HG02885 (cell line): ENCODE results near the gene USP48.

Experiments
- ATAC-seq: cut with Tn5 transposase; IDR thresholded peaks from one replicate; pipeline ENCODE4 v1.9.1; 2021; ENCODE audit warnings: mild to moderate bottlenecking; ENCODE audit not compliant: unreplicated experiment, poor library complexity

Gene USP48

DNA sequence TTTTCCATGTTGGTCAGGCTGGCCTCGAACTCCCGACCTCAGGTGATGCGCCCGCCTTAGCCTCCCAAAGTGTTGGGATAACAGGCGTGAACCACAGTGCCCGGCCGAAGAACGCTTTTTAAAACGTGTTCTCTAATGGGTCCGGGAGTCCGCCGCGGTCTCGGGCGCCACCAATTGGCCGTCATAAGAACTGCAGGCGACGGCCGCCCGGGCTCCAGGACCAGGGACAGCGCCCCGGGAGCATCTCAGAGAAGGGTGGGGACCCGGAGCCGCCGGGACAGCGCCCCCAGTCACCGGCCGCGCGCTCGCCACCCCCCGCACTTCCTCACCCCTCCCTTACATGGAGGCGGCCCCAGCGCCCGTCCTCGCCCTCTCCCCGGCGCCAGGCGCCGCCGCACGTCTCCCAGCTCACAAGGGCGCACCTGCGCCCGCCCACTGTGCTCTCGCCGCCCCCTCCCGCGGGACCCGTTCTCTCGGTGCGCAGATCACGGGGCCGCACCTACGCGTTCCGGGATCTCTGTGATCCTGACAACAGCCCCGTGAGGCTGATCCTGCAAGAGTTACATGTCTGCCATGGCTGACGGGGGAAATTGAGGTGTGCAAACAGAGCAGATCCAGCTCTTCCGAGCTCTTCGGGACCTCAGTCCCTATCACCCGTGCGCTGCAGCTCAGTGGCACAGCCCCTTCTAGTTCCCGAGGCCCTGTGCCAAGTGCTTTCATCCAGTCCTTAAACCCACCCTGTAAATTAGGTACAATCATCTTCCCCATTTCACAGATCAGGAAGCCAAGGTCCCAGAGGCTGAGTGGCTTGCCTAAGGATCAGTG is 123.6 kb downstream of the USP48 start:
- no peak for ATAC-seq

GRCh38 chr1:21657456-21658190 is 125.3 kb downstream of the USP48 start:
- ATAC-seq = no peak

- ATAC-seq = no peak
Measured at GRCh38 chr1:21655748-21656147, 127.2 kb downstream of the USP48 start.

DNA sequence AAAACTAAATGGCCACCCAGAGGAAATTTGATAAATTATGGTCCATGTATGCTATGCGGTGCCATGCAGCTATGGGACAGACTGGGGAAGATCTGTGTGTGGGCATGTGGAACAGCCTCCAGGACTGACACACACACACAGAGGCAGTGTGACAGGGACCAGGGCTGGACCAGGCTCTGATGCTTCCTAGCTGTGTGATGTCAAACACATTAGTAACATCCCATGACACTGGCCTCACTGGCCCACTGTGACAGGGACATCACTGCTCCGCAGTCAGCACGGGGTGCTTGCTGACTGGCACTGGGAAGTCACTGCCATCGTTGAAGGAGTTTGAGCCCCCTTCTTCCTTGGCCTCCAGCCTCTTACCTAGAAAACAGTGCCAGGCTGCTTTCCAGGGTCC is 127.7 kb downstream of the USP48 start:
- no peak for ATAC-seq

GRCh38 chr1:21654209-21654608 is 128.7 kb downstream of the USP48 start:
- no peak for ATAC-seq

GRCh38 chr1:21653744-21654100 is 129.2 kb downstream of the USP48 start:
- ATAC-seq = no peak

- no peak for ATAC-seq
Measured at GRCh38 chr1:21652937-21653743, 129.8 kb downstream of the USP48 start.

GRCh38 chr1:21652101-21652936 is 130.6 kb downstream of the USP48 start:
- no peak for ATAC-seq

GRCh38 chr1:21651214-21652042 is 131.5 kb downstream of the USP48 start:
- no peak for ATAC-seq

GRCh38 chr1:21650400-21650799 is 132.5 kb downstream of the USP48 start:
- ATAC-seq = no peak

DNA sequence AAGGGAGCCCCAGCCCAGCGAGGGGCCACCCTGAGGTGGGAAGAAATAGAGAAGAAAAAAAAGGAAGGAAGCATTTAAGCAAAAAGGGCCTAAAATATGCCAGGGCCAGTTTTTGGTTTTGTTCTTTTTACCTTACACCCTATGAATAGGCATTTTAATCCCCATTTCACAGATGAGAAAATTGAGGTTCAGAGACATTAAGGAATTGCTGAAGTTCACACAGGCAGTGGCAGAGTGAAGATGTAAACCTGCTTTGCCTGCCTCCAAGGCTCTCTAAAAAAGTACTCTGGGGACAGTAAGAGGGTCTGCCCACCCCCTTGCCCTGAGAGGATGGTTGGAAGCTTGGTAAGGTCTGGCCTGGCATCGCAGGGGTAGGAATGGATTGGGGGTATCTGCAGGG is 133.6 kb downstream of the USP48 start:
- ATAC-seq = no peak

- ATAC-seq = no peak
Measured at GRCh38 chr1:21648791-21649190, 134.2 kb downstream of the USP48 start.

DNA sequence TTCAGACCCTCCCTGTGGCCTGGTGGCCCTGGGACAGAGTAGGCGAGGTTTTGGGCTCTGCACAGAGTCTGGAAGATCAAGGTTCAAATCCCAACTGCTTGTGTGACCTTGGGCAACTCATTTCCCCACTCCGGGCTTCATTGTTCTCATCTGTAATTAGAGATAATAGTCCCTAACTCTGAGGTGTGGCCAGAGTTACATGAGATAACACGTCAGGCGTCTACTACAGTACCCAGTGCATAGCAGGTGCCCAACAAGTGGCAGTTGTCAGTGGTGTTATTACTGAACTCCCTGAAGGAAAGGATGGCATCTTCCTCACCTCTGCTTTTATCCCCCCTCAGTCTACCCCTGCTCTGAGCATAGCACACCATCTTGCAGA is 134.6 kb downstream of the USP48 start:
- ATAC-seq = no peak

DNA sequence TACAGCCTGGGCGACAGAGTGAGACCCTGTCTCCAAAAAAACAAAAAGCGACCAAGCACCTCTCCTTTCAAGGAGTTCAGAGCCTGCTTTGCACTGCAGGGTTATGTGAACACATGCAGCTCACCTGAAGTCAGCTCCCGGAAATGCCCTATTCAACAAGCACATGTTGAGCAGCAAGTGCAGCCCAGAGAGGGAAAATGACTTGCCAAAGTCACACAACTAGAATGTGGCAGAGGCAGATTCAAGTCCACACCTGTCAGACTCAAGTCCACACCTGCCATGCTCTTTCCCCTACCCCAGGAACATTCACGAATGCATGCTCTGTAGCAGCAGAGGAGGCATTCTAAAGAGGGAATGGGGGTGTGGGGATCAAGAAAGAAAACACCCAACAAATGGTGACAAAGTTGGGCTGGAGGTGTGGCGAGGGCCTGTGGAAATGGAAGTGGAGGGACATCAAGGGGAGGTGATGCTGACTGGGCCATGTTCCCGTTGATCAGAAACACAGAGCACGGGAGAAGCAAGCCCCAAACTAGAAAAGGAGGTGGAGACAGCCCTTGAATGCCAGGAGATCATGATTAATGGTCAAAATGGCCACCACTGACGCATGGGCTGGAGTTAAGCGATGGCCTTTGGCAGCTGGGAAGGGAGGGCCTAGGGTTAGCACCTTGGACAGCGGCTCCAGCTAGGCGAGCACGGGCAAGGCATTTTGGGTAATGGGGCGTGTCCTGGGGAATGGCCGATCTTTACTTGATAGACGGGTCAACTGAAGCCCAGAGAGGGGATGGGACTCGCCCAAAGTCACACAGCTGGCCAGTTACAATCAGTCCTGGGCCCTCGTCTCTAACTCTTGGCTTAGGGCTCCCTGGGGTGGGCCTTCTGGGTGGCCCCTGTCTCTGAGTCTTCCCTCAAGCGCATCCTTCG is 135.3 kb downstream of the USP48 start:
- no peak for ATAC-seq

- no peak for ATAC-seq
Measured at GRCh38 chr1:21645550-21645949, 137.4 kb downstream of the USP48 start.

DNA sequence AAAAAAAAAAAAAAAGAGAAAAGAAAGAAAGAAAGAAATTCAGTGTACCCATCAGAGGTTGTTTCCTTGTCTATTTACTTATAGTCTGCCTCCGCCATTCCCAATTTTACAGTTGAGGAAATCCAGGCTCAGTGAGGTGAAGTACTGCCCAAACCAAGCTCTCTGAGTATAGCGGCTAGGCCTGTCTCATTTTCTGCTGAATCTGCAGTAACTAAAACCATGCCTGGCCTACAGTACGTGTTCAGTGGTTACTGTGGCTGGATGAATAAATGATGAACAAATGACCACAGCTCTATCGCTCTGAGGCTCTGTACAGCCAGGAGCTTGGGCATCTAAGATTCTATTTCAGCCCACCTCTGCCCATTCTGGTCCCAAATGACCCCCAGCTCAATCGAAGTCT is 138.0 kb downstream of the USP48 start:
- no peak for ATAC-seq

DNA sequence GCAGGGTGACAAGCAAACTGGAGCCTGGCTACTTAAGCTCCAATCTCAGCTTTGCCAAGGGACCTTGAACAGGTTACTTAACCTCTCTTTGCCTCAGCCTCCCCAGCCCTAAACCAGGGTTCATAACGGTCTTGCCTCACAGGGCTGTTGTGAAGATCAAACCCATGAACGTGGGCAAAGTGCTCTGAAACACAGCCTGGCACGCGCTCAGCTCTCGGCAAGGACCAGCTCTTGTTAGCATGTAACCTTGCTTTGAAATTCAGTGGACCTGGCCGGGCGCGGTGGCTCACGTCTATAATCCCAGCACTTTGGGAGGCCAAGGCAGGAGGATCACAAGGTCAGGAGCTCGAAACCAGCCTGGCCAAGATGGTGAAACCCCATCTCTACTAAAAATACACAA is 138.6 kb downstream of the USP48 start:
- ATAC-seq = no peak

GRCh38 chr1:21643624-21644023 is 139.3 kb downstream of the USP48 start:
- no peak for ATAC-seq
